Measurements from ENCODE around the gene DGKI. TPM values are rescaled to one million over a fixed set of nuclear protein-coding genes. Genes with fewer than 3 reads are reported as not detected.

Gene DGKI
- total RNA-seq (1 to 10 TPM in 6 of 9 donors, under 1 TPM in 3; 0.40 to 4.6 (median 1.2) TPM), polyA plus RNA-seq (under 1 TPM; 0.36 to 0.42 TPM)
- long read RNA-seq, donor 1, result 0 reads
- long read RNA-seq, donor 2, result 0 reads
- long read RNA-seq, donor 3, result 0 reads

DNA sequence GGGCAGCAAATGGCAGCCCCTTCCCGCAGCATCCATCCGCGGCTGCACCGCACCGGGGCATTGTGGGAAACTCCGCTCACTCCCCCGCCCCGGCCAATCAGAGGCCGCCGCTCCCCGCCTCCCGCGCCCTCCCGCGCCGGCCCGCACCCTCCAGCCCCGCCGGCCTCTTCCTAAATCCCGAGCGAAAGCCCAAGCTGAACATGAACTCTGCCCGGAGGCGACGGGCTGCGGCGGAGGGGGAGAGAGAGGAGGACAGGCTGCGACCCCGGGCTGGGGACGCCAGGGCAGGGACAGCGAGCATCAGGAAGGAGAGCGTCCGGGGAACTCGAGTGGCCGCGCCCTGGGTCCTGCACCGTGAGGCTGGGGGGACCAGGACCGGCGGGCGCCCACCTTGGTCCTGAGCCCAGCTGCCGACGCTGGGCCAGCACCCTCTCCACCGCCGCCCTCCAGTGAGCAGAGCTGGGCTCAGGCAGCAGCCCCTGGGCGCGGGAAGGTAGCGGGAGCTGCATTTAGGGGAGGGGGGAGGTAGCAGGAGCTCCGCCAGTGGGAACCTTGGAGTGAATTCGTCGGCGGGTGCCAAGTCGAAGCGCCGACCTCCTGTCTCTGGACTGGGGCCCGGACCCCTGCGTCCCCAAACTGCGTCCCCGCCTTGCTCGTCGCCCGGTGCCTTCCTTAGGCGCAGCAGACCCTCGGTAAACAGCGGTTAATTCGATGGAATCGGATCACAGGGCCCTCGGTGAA lies at the start of gene DGKI:
Gene DGKI (minus strand): TSS at position 148 of the 741 bp plus-strand sequence.
- peak in 1 of 5 donors; percentile 22 for DNase-seq
- Histone ChIP-seq H3K36me3 (peaks cover 0 to 6% (median 0%) of the 10 kb centered on the region in 9 donors), H3K27ac (no peak within 1 kb of the TSS), H3K4me1 (peaks cover 0 to 12% (median 5%) of the 10 kb centered on the region in 12 donors), H3K4me3 (peak within 1 kb of the TSS in 11 of 12 donors; percentile 16 to 56 (median 38)), H3K9me3 (no peaks in the 10 kb centered on the region), H3K27me3 (peaks cover 0 to 46% (median 22%) of the 10 kb centered on the region in 9 donors)
- intact Hi-C loops (cut with DNase I), result no loop called here
- peak in 3 of 4 donors; percentile 34 to 59 (median 54) for ATAC-seq
- TF ChIP-seq CTCF (IDR thresholded peaks at IDR 0.05) (no peak), POLR2A (IDR thresholded peaks at IDR 0.05) (no peak)
- WGBS, 4 donors, result 2 to 8% (median 3%) methylated on average over 26 to 66 of the region's 66 CpGs

DNA sequence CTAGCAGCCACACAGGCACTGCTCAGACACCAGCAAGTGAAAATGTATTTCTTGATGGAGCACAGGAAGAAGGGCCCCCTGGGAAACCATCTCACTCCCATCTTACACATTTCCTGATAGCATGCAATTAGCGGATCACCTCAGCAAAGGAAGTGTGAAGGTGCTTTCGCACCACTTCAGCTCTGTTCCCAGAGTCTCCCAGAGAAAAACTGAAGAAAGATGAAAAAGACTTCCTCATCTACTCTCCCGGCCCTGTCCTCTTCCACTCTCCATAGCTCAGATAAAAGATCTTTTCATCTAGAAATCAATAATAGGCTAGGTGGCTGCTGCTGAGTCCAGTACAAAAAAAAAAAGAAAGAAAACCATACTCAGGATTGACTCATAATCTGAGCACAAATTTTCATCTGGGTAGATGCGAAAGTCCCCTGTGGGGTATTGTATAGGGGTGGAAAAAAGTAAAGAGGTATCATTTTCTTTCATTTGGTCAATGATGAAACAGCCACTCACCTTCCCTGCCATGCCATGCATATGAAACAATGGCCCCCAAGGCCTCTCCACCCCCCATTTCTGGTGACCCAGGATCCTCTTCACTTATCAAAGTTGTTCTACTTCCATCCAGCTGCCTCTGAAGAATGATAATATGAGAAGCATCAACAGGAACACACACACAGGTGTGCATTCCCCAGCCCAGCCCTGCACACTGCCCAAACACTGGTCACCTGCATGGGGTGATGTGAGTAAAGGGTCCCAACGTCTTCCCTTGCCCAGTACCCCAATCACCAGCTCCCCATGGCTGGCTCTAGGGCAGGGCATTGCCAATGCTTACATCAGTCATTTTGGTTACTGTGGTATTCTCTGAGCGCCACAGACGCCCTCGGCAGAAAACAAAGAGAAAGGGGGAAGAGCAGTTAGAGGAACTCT lies 48.8 kb upstream of the DGKI start:
- no peak overlapping the region for H3K4me3 ChIP-seq
- no peaks in the 10 kb centered on the region for H3K9me3 ChIP-seq
- no peak overlapping the region for H3K27ac ChIP-seq
- ATAC-seq (no peak), DNase-seq (no peak)
- peaks cover 0 to 85% (median 76%) of the 10 kb centered on the region in 9 donors for H3K36me3 ChIP-seq
- TF ChIP-seq CTCF (IDR thresholded peaks at IDR 0.05), result no peak
- no peak for TF ChIP-seq POLR2A (IDR thresholded peaks at IDR 0.05)
- no peaks in the 10 kb centered on the region for H3K27me3 ChIP-seq
- peaks cover 0 to 37% (median 19%) of the 10 kb centered on the region in 12 donors for H3K4me1 ChIP-seq
- 74 to 89% (median 84%) methylated on average over 8 of the region's 8 CpGs for WGBS, 4 donors
- intact Hi-C loops (cut with DNase I), result loop anchor here in 8 of 10 donors (5.0 to 10.0 kb wide), 7 partner anchors 33 to 839 kb away; no protein-coding TSS in a partner anchor

DNA sequence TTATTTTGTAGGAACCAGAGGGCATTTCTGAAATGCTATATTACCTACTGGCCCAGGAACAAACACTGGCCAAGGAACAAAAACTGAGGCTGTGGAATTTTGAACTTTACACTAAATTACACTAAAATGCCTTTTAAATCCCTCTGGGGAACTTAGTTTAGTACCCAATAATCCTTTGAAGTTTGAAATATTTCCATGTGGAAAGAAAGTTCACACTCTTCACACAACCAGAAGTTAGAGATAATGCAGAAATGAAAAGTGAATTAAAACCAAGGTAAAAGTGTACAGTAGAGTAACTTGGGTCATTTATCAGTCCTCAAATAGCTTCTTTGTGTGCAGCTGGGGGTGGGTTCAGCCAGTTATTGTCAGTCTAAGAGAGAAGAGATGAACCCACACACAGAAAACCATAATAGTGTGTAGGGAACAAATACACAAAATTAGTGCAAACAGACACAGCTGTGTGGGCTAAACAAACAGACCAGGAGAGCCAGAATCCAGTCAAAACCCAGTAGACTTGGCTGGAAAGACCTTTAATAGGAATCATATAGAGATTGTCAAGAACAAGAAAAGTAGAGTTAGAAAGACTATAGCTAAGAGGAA lies 46.5 kb upstream of the DGKI start:
- H3K36me3 ChIP-seq, result peaks cover 0 to 89% (median 61%) of the 10 kb centered on the region in 9 donors
- H3K9me3 ChIP-seq, result no peaks in the 10 kb centered on the region
- H3K27me3 ChIP-seq, result no peaks in the 10 kb centered on the region
- H3K4me1 ChIP-seq, result peaks cover 0 to 24% (median 11%) of the 10 kb centered on the region in 12 donors
- intact Hi-C loops (cut with DNase I), result loop anchor here in 1 of 10 donors (10.0 kb wide), 2 partner anchors 78 to 842 kb away; no protein-coding TSS in a partner anchor
- TF ChIP-seq CTCF (IDR thresholded peaks at IDR 0.05) (no peak), POLR2A (IDR thresholded peaks at IDR 0.05) (no peak)
- ATAC-seq, result no peak
- no peak overlapping the region for H3K27ac ChIP-seq
- no peak for DNase-seq
- no peak overlapping the region for H3K4me3 ChIP-seq
